HCT116 (cell line): ENCODE measurements around the gene TAGLN2. TPM values are rescaled to one million over a fixed set of nuclear protein-coding genes. Genes with fewer than 3 reads are reported as not detected.

ENCODE experiments used
- ATAC-seq: fragments of 200-7000 bp; cut with Tn5 transposase; 2 replicates; pipeline ENCODE4 v1.9.1; 2020; ENCODE audit warnings: mild to moderate bottlenecking, moderate library complexity
- BruUV-seq: library from RNA; stranded (reverse); fragments of 400-500 nt; replicated peaks from 2 replicates; lab custom pipeline; 2021; lab: Mats Ljungman, UMichigan
- CTCF ChIA-PET: fragments of 300-600 bp; sonication (Branson Sonifier 250); formaldehyde crosslinking; loops from one replicate; lab custom pipeline; 2021; ENCODE audit warnings: antibody characterized with exemption; lab: Charles Lee
- POLR2A ChIA-PET: fragments of 300-600, 350-600 bp; sonication (Branson Sonifier 250); formaldehyde crosslinking; loops from one replicate; lab custom pipeline; 2021; ENCODE audit warnings: antibody characterized with exemption; lab: Charles Lee
- RAD21 ChIA-PET, 2 experiments: fragments of 300-600 bp; sonication (Branson Sonifier 250); formaldehyde crosslinking; loops; one replicate each; lab custom pipeline; 2023; ENCODE audit warnings: low total read pairs in 2 of 2; ENCODE audit not compliant: uncharacterized antibody in 2 of 2, unreplicated experiment in 2 of 2, low non-redundant PET in 1 of 2; lab: Charles Lee
- DNase-seq: peaks from one replicate; pipeline ENCODE4 v3.0.0-alpha.2; 2010; ENCODE audit warnings: low read depth, low spot score
- H2AFZ ChIP-seq: fragments of 200-600 bp; shearing (Covaris generic), sonication (generic); 2 replicates; pipeline ENCODE4 v1.6.1; 2017; ENCODE audit warnings: low read depth, mixed run types, mixed read lengths, antibody characterized with exemption, low read length; ENCODE audit not compliant: poor library complexity, severe bottlenecking
- H3K27ac ChIP-seq: 2 replicates; pipeline ENCODE4 v1.5.1; 2012; ENCODE audit warnings: low read depth, low read length
- H3K27me3 ChIP-seq: fragments of 200-600 bp; sonication (generic); 2 replicates; pipeline ENCODE4 v1.6.1; 2016; ENCODE audit warnings: mixed run types, low read length, mixed read lengths; ENCODE audit not compliant: insufficient read depth
- H3K36me3 ChIP-seq, 2 experiments: fragments of 200-500 bp in 1 of 2; fragments of 200-600 bp in 1 of 2; sonication (Bioruptor generic) in 1 of 2; sonication (generic) in 1 of 2; 2 replicates each; pipeline versions ENCODE4 v1.5.1 to v1.6.1; 2014 to 2016; ENCODE audit warnings: low read length in 2 of 2, inconsistent platforms in 1 of 2, mixed read lengths in 1 of 2, mixed run types in 1 of 2; ENCODE audit not compliant: insufficient read depth in 2 of 2, control insufficient read depth in 1 of 2
- H3K4me1 ChIP-seq, 2 experiments: fragments of 200-600 bp in 1 of 2; sonication (generic) in 1 of 2; 2 replicates each; pipeline versions ENCODE4 v1.5.1 to v1.6.1; 2012 to 2017; ENCODE audit warnings: low read length in 2 of 2, inconsistent platforms in 1 of 2, mild to moderate bottlenecking in 1 of 2, mixed read lengths in 1 of 2, mixed run types in 1 of 2, moderate library complexity in 1 of 2; ENCODE audit not compliant: insufficient read depth in 2 of 2, control insufficient read depth in 1 of 2
- H3K4me2 ChIP-seq: fragments of 200-600 bp; sonication (generic); 2 replicates; pipeline ENCODE4 v1.6.1; 2017; ENCODE audit warnings: mixed run types, low read length, mixed read lengths
- H3K4me3 ChIP-seq, 2 experiments: fragments of 200-600 bp in 1 of 2; sonication (generic) in 1 of 2; replicated peaks in 1 of 2; 2 replicates each; pipeline ENCODE4 v1.5.1; 2011 to 2016; ENCODE audit warnings: low read length in 2 of 2, control low read depth in 1 of 2, low read depth in 1 of 2, mild to moderate bottlenecking in 1 of 2, mixed read lengths in 1 of 2, mixed run types in 1 of 2
- H3K79me2 ChIP-seq: fragments of 200-600 bp; sonication (generic); 2 replicates; pipeline ENCODE4 v1.6.1; 2017; ENCODE audit warnings: mild to moderate bottlenecking, mixed run types, low read length, moderate library complexity, mixed read lengths; ENCODE audit not compliant: insufficient read depth
- H3K9ac ChIP-seq: fragments of 200-600 bp; sonication (generic); 2 replicates; pipeline ENCODE4 v1.6.1; 2016; ENCODE audit warnings: low read length, mixed read lengths
- H3K9me2 ChIP-seq: fragments of 200-600 bp; sonication (generic), shearing (Covaris generic); 2 replicates; pipeline ENCODE4 v1.6.1; 2017; ENCODE audit warnings: mixed run types, mild to moderate bottlenecking, moderate library complexity; ENCODE audit not compliant: insufficient read depth
- H3K9me3 ChIP-seq, 2 experiments: fragments of 200-500 bp in 1 of 2; fragments of 200-600 bp in 1 of 2; sonication (Bioruptor generic) in 1 of 2; sonication (generic) in 1 of 2; 2 replicates each; pipeline ENCODE4 v1.6.1; 2014 to 2017; ENCODE audit warnings: low read length in 2 of 2, mixed read lengths in 2 of 2, inconsistent platforms in 1 of 2, low read depth in 1 of 2, mild to moderate bottlenecking in 1 of 2, mixed run types in 1 of 2, moderate library complexity in 1 of 2; ENCODE audit not compliant: control insufficient read depth in 1 of 2, insufficient read depth in 1 of 2
- H4K20me1 ChIP-seq: fragments of 200-600 bp; sonication (generic), shearing (Covaris generic); 2 replicates; pipeline ENCODE4 v1.6.1; 2017; ENCODE audit warnings: mixed run types, mild to moderate bottlenecking, moderate library complexity; ENCODE audit not compliant: insufficient read depth
- ATF3 ChIP-seq: IDR thresholded peaks from 2 replicates; pipeline ENCODE4 v1.6.1; 2012
- EGR1 ChIP-seq: IDR thresholded peaks from 2 replicates; pipeline ENCODE4 v1.6.1; 2012; ENCODE audit warnings: low read depth
- ELF1 ChIP-seq: IDR thresholded peaks from 2 replicates; pipeline ENCODE4 v1.6.1; 2012; ENCODE audit warnings: low read depth, borderline replicate concordance
- EZH2 ChIP-seq: fragments of 200-600 bp; sonication (generic); IDR thresholded peaks from 2 replicates; pipeline ENCODE4 v1.6.1; 2017; ENCODE audit warnings: antibody characterized with exemption, mixed run types
- EZH2phosphoT487 ChIP-seq: fragments of 200-600 bp; IDR thresholded peaks from 2 replicates; pipeline ENCODE4 v1.6.1; 2018; ENCODE audit warnings: antibody characterized with exemption, borderline replicate concordance
- FOSL1 ChIP-seq: IDR thresholded peaks from 2 replicates; pipeline ENCODE4 v1.6.1; 2012; ENCODE audit warnings: low read depth
- JUND ChIP-seq: IDR thresholded peaks from 2 replicates; pipeline ENCODE4 v1.6.1; 2012
- MAX ChIP-seq: IDR thresholded peaks from 2 replicates; pipeline ENCODE4 v1.6.1; 2012
- POLR2A ChIP-seq: IDR thresholded peaks from 2 replicates; pipeline ENCODE4 v1.7.0; 2011; ENCODE audit warnings: borderline replicate concordance; ENCODE audit not compliant: insufficient read depth, insufficient read length; ENCODE audit errors: extremely low read depth
- REST ChIP-seq: IDR thresholded peaks from 2 replicates; pipeline ENCODE4 v1.6.1; 2012; ENCODE audit warnings: low read depth
- SIN3A ChIP-seq: IDR thresholded peaks from 2 replicates; pipeline ENCODE4 v1.6.1; 2012; ENCODE audit warnings: low read depth
- SRF ChIP-seq: IDR thresholded peaks from 2 replicates; pipeline ENCODE4 v1.6.1; 2012; ENCODE audit warnings: low read depth
- TCF7L2 ChIP-seq: IDR thresholded peaks from 2 replicates; pipeline ENCODE4 v1.7.0; 2011; ENCODE audit warnings: borderline replicate concordance, inconsistent platforms; ENCODE audit not compliant: insufficient read depth, insufficient read length; ENCODE audit errors: extremely low read depth
- YY1 ChIP-seq: IDR thresholded peaks from 2 replicates; pipeline ENCODE4 v1.6.1; 2011; ENCODE audit warnings: low read length, low read depth, moderate library complexity, mild to moderate bottlenecking; ENCODE audit not compliant: insufficient replicate concordance; ENCODE audit errors: extremely low read depth
- ZBTB33 ChIP-seq: IDR thresholded peaks from 2 replicates; pipeline ENCODE4 v1.6.1; 2011; ENCODE audit warnings: mild to moderate bottlenecking, low read length, moderate library complexity; ENCODE audit not compliant: insufficient replicate concordance; ENCODE audit errors: extremely low read depth
- ZFX ChIP-seq: fragments of 450-650 bp; IDR thresholded peaks from 2 replicates; pipeline ENCODE4 v1.6.1; 2017
- ZNF274 ChIP-seq: fragments of 200-500 bp; sonication (Bioruptor generic); IDR thresholded peaks from 2 replicates; pipeline ENCODE4 v1.6.1; 2014; ENCODE audit warnings: mild to moderate bottlenecking, low read depth, low read length, inconsistent platforms
- intact Hi-C: fragments of 100-400 bp; cut with micrococcal nuclease; formaldehyde crosslinking; loops from 2 replicates; pipeline ENCODE4 v1.10.0; 2022
- total RNA-seq: library from RNA; stranded (reverse); gene quantifications from one replicate; pipeline ENCODE4 v1.2.1, GENCODE V29; 2021; ENCODE audit not compliant: unreplicated experiment

Gene TAGLN2
- total RNA-seq, 1 experiment from 2014 or later: 127 TPM

- CTCF ChIA-PET: interaction anchor here (1.8 kb wide), 1 partner anchor 89 kb away, joined by 4 read pairs; no protein-coding TSS in a partner anchor
- H3K9me2 ChIP-seq: no peaks in the 10 kb centered on the region
- peaks cover 7 to 14% of the 10 kb centered on the region in 2 experiments; a peak in 2 of 4 replicates for H3K36me3 ChIP-seq
- H3K79me2 ChIP-seq: peaks cover 27% of the 10 kb centered on the region
- BruUV-seq: no TSS peak
- POLR2A ChIA-PET: no interaction called here
- intact Hi-C loops: no loop called here
- RAD21 ChIA-PET: no interaction called here
- H3K4me1 ChIP-seq: peaks cover 23 to 41% of the 10 kb centered on the region in 2 experiments
- no peaks in the 10 kb centered on the region for H3K9me3 ChIP-seq
- H4K20me1 ChIP-seq: no peaks in the 10 kb centered on the region
- DNase-seq: no peak
- no peak overlapping the region for H3K4me2 ChIP-seq
- H2AFZ ChIP-seq: no peak overlapping the region
- no peak overlapping the region for H3K4me3 ChIP-seq
- ATAC-seq: no peak
- H3K27ac ChIP-seq: no peak overlapping the region
- TF ChIP-seq EZH2phosphoT487 (no peak), FOSL1 (no peak), ELF1 (no peak), ZNF274 (no peak), JUND (no peak), SIN3A (no peak), ATF3 (no peak), TCF7L2 (no peak), EZH2 (no peak), REST (no peak), YY1 (no peak), ZFX (no peak), ZBTB33 (no peak), EGR1 (no peak), MAX (no peak), POLR2A (no peak), SRF (no peak)
- TF ChIP-seq, all 23 proteins: peak for 0
- H3K9ac ChIP-seq: no peak overlapping the region
- H3K27me3 ChIP-seq: no peaks in the 10 kb centered on the region
Measured at GRCh38 chr1:159918352-159919200, 6.7 kb downstream of the TAGLN2 start.
